Vagina (tissue), 2 donors: ENCODE data around the gene MIEF1.

Source experiments
- POLR2A ChIP-seq, 2 donors: fragments of 450-650 bp; IDR thresholded peaks; one replicate each; pipeline ENCODE4 v1.6.1; 2017; ENCODE audit warnings: antibody characterized with exemption in 2 of 2, mild to moderate bottlenecking in 2 of 2, moderate library complexity in 2 of 2
- TF ChIP-seq, protein P1 (sequence below), 3 experiments: fragments of 450-650 bp in 2 of 3; fragments of 200-600 bp in 1 of 3; sonication (generic) in 1 of 3; IDR thresholded peaks; one replicate each; pipeline ENCODE4 v1.5.1; 2017 to 2019; ENCODE audit warnings: antibody characterized with exemption in 3 of 3, mild to moderate bottlenecking in 2 of 3, moderate library complexity in 2 of 3

DNA sequence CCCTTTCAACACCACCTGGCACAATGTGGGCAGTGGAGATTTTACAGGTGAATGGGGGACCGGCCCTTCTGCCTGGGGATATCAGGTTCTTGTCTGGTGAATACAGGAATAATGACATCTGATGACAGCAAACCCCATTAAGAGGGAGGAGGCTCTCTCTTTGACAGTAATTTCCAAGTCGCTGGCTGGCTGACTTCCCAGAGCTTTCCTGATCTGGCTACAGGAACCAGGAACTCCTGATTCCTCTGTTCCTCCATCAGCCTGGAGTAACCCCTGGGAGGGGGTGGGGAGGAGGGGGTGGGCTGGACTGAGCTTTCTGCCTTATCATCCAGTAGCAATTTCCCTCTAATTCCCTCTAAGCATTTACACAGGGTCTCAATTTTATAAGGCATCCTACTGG is 3.7 kb upstream of the MIEF1 start:
- TF ChIP-seq, protein P1, sequence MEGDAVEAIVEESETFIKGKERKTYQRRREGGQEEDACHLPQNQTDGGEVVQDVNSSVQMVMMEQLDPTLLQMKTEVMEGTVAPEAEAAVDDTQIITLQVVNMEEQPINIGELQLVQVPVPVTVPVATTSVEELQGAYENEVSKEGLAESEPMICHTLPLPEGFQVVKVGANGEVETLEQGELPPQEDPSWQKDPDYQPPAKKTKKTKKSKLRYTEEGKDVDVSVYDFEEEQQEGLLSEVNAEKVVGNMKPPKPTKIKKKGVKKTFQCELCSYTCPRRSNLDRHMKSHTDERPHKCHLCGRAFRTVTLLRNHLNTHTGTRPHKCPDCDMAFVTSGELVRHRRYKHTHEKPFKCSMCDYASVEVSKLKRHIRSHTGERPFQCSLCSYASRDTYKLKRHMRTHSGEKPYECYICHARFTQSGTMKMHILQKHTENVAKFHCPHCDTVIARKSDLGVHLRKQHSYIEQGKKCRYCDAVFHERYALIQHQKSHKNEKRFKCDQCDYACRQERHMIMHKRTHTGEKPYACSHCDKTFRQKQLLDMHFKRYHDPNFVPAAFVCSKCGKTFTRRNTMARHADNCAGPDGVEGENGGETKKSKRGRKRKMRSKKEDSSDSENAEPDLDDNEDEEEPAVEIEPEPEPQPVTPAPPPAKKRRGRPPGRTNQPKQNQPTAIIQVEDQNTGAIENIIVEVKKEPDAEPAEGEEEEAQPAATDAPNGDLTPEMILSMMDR (IDR thresholded peaks at IDR 0.05) = no peak
- no peak for TF ChIP-seq POLR2A (IDR thresholded peaks at IDR 0.05)
